ENCODE data around the gene RBCK1. TPM values are rescaled to one million over a fixed set of nuclear protein-coding genes. Genes with fewer than 3 reads are reported as not detected.
"Not testable (repeated sequence)": the region's sequence is repeated elsewhere in the genome, so short reads cannot be mapped to it uniquely, and the experiment has no call there.

RBCK1 gene
- total and polyA plus RNA-seq, 10 of the 15 experiments (the other 5 are each of a cell fraction or from before 2014, with no cell fraction given): 14.1 to 99.7 (median 76.0) TPM

GRCh38 chr20:385448-385847, 22.7 kb upstream of the RBCK1 start:
- H3K9me3 ChIP-seq (replicated peaks; ENCODE audit: control insufficient read depth, insufficient read depth, low read length): no peaks in the 10 kb centered on the region
- SMC1A ChIA-PET (ENCODE audit: uncharacterized antibody, unreplicated experiment): interaction anchor here (1.8 kb wide), 1 partner anchor 93 kb away, joined by 4 read pairs; no protein-coding TSS in a partner anchor

GRCh38 chr20:386634-387033, 21.5 kb upstream of the RBCK1 start:
- intact Hi-C loops (cut with micrococcal nuclease; ENCODE audit: unreplicated experiment); in situ Hi-C loops (cut with MboI); H2AFZ ChIP-seq (ENCODE audit: control insufficient read depth, low read depth, low read length): not testable (repeated sequence)

More at GRCh38 chr20:385448-385847, 22.7 kb upstream of the RBCK1 start:
- no peak for FAIRE-seq
- DNase-seq (ENCODE audit: low read depth, low spot score): no peak
- H3K9ac ChIP-seq (ENCODE audit: control insufficient read depth, insufficient read depth, low read length): no peak overlapping the region
- no peak overlapping the region for H2AFZ ChIP-seq (ENCODE audit: control insufficient read depth, low read depth, low read length)
- ChIA-PET CTCF (interaction anchor here (1.2 to 1.3 kb wide), 2 partner anchors 22 to 24 kb away, joined by 3 read pairs; no protein-coding TSS in a partner anchor), RAD21 (ENCODE audit: unreplicated experiment) (no interaction called here), POLR2A (interaction anchor here (1.1 to 1.3 kb wide), 2 partner anchors 14 to 99 kb away, joined by 3 read pairs; no protein-coding TSS in a partner anchor)
- no peak overlapping the region for H3K4me2 ChIP-seq (ENCODE audit: control insufficient read depth, insufficient read depth)
- H3K79me2 ChIP-seq (ENCODE audit: control insufficient read depth, insufficient read depth, low read length): peaks cover 16% of the 10 kb centered on the region
- H4K20me1 ChIP-seq (ENCODE audit: control insufficient read depth, insufficient read depth): no peaks in the 10 kb centered on the region
- no peak for ATAC-seq
- WGBS (ENCODE audit: insufficient coverage, insufficient replicate concordance, low lambda C conversion rate, missing lambda C conversion rate): 90% methylated on average over 5 of the region's 5 CpGs
- H3K4me3 ChIP-seq: no peak overlapping the region
- TF ChIP-seq BCLAF1 (IDR thresholded peaks at IDR 0.05) (no peak), RAD51 (IDR thresholded peaks at IDR 0.05) (no peak), STAT1 (conservative IDR thresholded peaks at IDR 0.05) (no peak), ETV6 (conservative IDR thresholded peaks at IDR 0.05 in 1 of 2, IDR thresholded peaks at IDR 0.05 in 1 of 2; ENCODE audit: borderline replicate concordance in 1 of 2, low read depth in 1 of 2) (no peak), JUND (IDR thresholded peaks at IDR 0.05; ENCODE audit: low read depth, low read length) (no peak), POU2F2 (IDR thresholded peaks at IDR 0.05; ENCODE audit: borderline replicate concordance, low read depth, low read length) (no peak), NFYB (IDR thresholded peaks at IDR 0.05; ENCODE audit: insufficient read depth, low read depth, low read length) (no peak)
- TF ChIP-seq, protein P1, sequence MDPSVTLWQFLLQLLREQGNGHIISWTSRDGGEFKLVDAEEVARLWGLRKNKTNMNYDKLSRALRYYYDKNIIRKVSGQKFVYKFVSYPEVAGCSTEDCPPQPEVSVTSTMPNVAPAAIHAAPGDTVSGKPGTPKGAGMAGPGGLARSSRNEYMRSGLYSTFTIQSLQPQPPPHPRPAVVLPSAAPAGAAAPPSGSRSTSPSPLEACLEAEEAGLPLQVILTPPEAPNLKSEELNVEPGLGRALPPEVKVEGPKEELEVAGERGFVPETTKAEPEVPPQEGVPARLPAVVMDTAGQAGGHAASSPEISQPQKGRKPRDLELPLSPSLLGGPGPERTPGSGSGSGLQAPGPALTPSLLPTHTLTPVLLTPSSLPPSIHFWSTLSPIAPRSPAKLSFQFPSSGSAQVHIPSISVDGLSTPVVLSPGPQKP (IDR thresholded peaks at IDR 0.05; ENCODE audit: low read depth, low read length): no peak
- TF ChIP-seq, protein P2, sequence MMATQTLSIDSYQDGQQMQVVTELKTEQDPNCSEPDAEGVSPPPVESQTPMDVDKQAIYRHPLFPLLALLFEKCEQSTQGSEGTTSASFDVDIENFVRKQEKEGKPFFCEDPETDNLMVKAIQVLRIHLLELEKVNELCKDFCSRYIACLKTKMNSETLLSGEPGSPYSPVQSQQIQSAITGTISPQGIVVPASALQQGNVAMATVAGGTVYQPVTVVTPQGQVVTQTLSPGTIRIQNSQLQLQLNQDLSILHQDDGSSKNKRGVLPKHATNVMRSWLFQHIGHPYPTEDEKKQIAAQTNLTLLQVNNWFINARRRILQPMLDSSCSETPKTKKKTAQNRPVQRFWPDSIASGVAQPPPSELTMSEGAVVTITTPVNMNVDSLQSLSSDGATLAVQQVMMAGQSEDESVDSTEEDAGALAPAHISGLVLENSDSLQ (IDR thresholded peaks at IDR 0.05): no peak
- intact Hi-C loops (cut with micrococcal nuclease; ENCODE audit: unreplicated experiment): no loop called here
- no TSS peak for BruUV-seq (replicated peaks)
- in situ Hi-C loops (cut with MboI): no loop called here
- peaks cover 4 to 10% of the 10 kb centered on the region in 2 experiments; a peak in 3 of 4 replicates for H3K36me3 ChIP-seq (ENCODE audit: control insufficient read depth in 2 of 2, insufficient read depth in 2 of 2, low read length in 1 of 2)
- peaks cover 6% of the 10 kb centered on the region for H3K4me1 ChIP-seq (ENCODE audit: control insufficient read depth, insufficient read depth, low read length)
- H3K27ac ChIP-seq (ENCODE audit: control insufficient read depth, insufficient read depth): no peak overlapping the region
- H3K27me3 ChIP-seq (replicated peaks in 1 of 2; ENCODE audit: control insufficient read depth in 2 of 2, insufficient read depth in 2 of 2, low read length in 1 of 2): no peaks in the 10 kb centered on the region

More at GRCh38 chr20:386634-387033, 21.5 kb upstream of the RBCK1 start:
- H3K9ac ChIP-seq (ENCODE audit: control insufficient read depth, insufficient read depth, low read length); H3K27ac ChIP-seq (ENCODE audit: control insufficient read depth, insufficient read depth); H3K4me3 ChIP-seq; H3K27me3 ChIP-seq (replicated peaks in 1 of 2; ENCODE audit: control insufficient read depth in 2 of 2, insufficient read depth in 2 of 2, low read length in 1 of 2); H3K4me1 ChIP-seq (ENCODE audit: control insufficient read depth, insufficient read depth, low read length); H4K20me1 ChIP-seq (ENCODE audit: control insufficient read depth, insufficient read depth); DNase-seq (ENCODE audit: low read depth, low spot score); POLR2A ChIA-PET; H3K4me2 ChIP-seq (ENCODE audit: control insufficient read depth, insufficient read depth); FAIRE-seq; H3K9me3 ChIP-seq (replicated peaks; ENCODE audit: control insufficient read depth, insufficient read depth, low read length); BruUV-seq (replicated peaks); RAD21 ChIA-PET (ENCODE audit: unreplicated experiment); CTCF ChIA-PET; ATAC-seq: not testable (repeated sequence)
- Histone ChIP-seq H3K79me2 (ENCODE audit: control insufficient read depth, insufficient read depth, low read length) (peaks cover 12% of the 10 kb centered on the region), H3K36me3 (ENCODE audit: control insufficient read depth in 2 of 2, insufficient read depth in 2 of 2, low read length in 1 of 2) (peaks cover 4 to 17% of the 10 kb centered on the region in 2 experiments; a peak in 3 of 4 replicates)
- whole genome bisulfite sequencing (ENCODE audit: insufficient coverage, insufficient replicate concordance, low lambda C conversion rate, missing lambda C conversion rate): 99% methylated on average over 8 of the region's 8 CpGs
- SMC1A ChIA-PET (ENCODE audit: uncharacterized antibody, unreplicated experiment): interaction anchor here (0.7 kb wide), 1 partner anchor 25 kb away, joined by 3 read pairs; no protein-coding TSS in a partner anchor

Measured in GM12878 (cell line).